Measurements from ENCODE around the gene ZNF599. TPM values are rescaled to one million over a fixed set of nuclear protein-coding genes. Genes with fewer than 3 reads are reported as not detected.

Gene ZNF599
- total and polyA plus RNA-seq, 2 of the 13 experiments (the other 11 are each of a cell fraction or from before 2014, with no cell fraction given): 5.8 to 7.3 TPM

- TF ChIP-seq ZNF646 (CRISPR knock-in tag; IDR thresholded peaks at IDR 0.05): peak; percentile 18; the same call in 1 of the 2 replicates
- TF ChIP-seq GZF1 (CRISPR knock-in tag; IDR thresholded peaks at IDR 0.05): peak; percentile 83; the same call in 1 of the 2 replicates
- peak; percentile 61; the same call in 1 of the 2 replicates for TF ChIP-seq SPEN (CRISPR knock-in tag; IDR thresholded peaks at IDR 0.05; ENCODE audit: low read depth)
- 0 out of 2 replicates have a peak, but pooled peaks have one; percentile 40 for TF ChIP-seq KDM3A (CRISPR knock-in tag; IDR thresholded peaks at IDR 0.05; ENCODE audit: low read depth)
- no peak; the same call in 1 of the 2 replicates for TF ChIP-seq GATA4 (IDR thresholded peaks at IDR 0.05; ENCODE audit: borderline replicate concordance, low read depth)
- peak; percentile 56 for TF ChIP-seq AGO2 (optimal IDR thresholded peaks at IDR 0.05; ENCODE audit: low read depth, low read length)
- TF ChIP-seq ZSCAN31 (CRISPR knock-in tag; IDR thresholded peaks at IDR 0.05; ENCODE audit: low read depth): peak; percentile 81
- TF ChIP-seq ZNF605 (CRISPR knock-in tag; IDR thresholded peaks at IDR 0.05): peak; percentile 12; the same call in 1 of the 2 replicates
- TF ChIP-seq ZBTB25 (CRISPR knock-in tag; IDR thresholded peaks at IDR 0.05): peak; percentile 82; the same call in 1 of the 2 replicates
- TF ChIP-seq EEA1 (CRISPR knock-in tag; IDR thresholded peaks at IDR 0.05; ENCODE audit: borderline replicate concordance): no peak
- 0 out of 2 replicates have a peak, but pooled peaks have one; percentile 3 for TF ChIP-seq TGIF2 (CRISPR knock-in tag; IDR thresholded peaks at IDR 0.05)
- TF ChIP-seq ATF3 (CRISPR knock-in tag; IDR thresholded peaks at IDR 0.05): peak; percentile 30; the same call in 1 of the 2 replicates
- TF ChIP-seq ESRRA (CRISPR knock-in tag; IDR thresholded peaks at IDR 0.05; ENCODE audit: low read depth): peak; percentile 67; the same call in 1 of the 2 replicates
- TF ChIP-seq NR2F2 (IDR thresholded peaks at IDR 0.05; ENCODE audit: borderline replicate concordance, low read depth): peak; percentile 12; the same call in 1 of the 2 replicates
- no peak; the same call in 1 of the 2 replicates for TF ChIP-seq FOXP4 (CRISPR knock-in tag; IDR thresholded peaks at IDR 0.05)
- no peak for TF ChIP-seq SIX4 (CRISPR knock-in tag; IDR thresholded peaks at IDR 0.05)
- no peak for TF ChIP-seq NCOA5 (CRISPR knock-in tag; IDR thresholded peaks at IDR 0.05)
- 0 out of 2 replicates have a peak, but pooled peaks have one; percentile 12 for TF ChIP-seq ZFP37 (CRISPR knock-in tag; IDR thresholded peaks at IDR 0.05; ENCODE audit: borderline replicate concordance)
- TF ChIP-seq ZNF205 (CRISPR knock-in tag; IDR thresholded peaks at IDR 0.05): 0 out of 2 replicates have a peak, but pooled peaks have one; percentile 56
- TF ChIP-seq NBN (conservative IDR thresholded peaks at IDR 0.05): no peak
These were observed 39.1 kb downstream of the ZNF599 start, which contains the start of gene ZNF181 (continued) for GRCh38 chr19:34733746-34734536.

Measured in HepG2 (cell line).